Right lobe of liver (tissue), 4 donors: ENCODE results near the gene ADARB1.

Experiments used
- CTCF ChIP-seq, 4 donors: fragments of 200-600 bp in 3 of 4; fragments of 450-650 bp in 1 of 4; IDR thresholded peaks; one replicate each; pipeline versions ENCODE4 v1.5.1 to v1.8.0; 2016 to 2022; ENCODE audit warnings: antibody characterized with exemption in 4 of 4, mild to moderate bottlenecking in 2 of 4
- POLR2A ChIP-seq: fragments of 450-650 bp; IDR thresholded peaks from one replicate; pipeline ENCODE4 v1.6.1; 2017; ENCODE audit warnings: antibody characterized with exemption, mild to moderate bottlenecking
- donor health status: DM: no; HTN: no; CAD: no.
- donor health status: DM: no; HTN: no; CAD: no.
- donor health status: DM: no; HTN: yes; CAD: no.

- TF ChIP-seq CTCF (IDR thresholded peaks at IDR 0.05): no peak
- no peak for TF ChIP-seq POLR2A
Observed at GRCh38 chr21:45248301-45248892, 174.0 kb downstream of the ADARB1 start.
